Ascending aorta (tissue), 2 donors: ENCODE data around the gene GMPPB. TPM values are rescaled to one million over a fixed set of nuclear protein-coding genes. Genes with fewer than 3 reads are reported as not detected.
"Not testable (repeated sequence)": the region's sequence is repeated elsewhere in the genome, so short reads cannot be mapped to it uniquely, and the experiment has no call there.

Experiments used
- DNase-seq, 2 donors: peaks; one replicate each; pipeline ENCODE4 v3.0.0-alpha.2; 2019; ENCODE audit warnings: low spot score in 2 of 2
- H3K27ac ChIP-seq, 2 donors: fragments of 200-600 bp; sonication (generic); one replicate each; pipeline ENCODE4 v1.5.1; 2016 to 2017; ENCODE audit warnings: mild to moderate bottlenecking in 1 of 2
- H3K27me3 ChIP-seq: fragments of 200-600 bp; sonication (generic); one replicate; pipeline ENCODE4 v1.5.1; 2017
- H3K36me3 ChIP-seq, 2 donors: fragments of 200-600 bp; sonication (generic); one replicate each; pipeline ENCODE4 v1.5.1; 2016
- H3K4me1 ChIP-seq, 2 donors: fragments of 200-600 bp; sonication (generic); one replicate each; pipeline ENCODE4 v1.5.1; 2016 to 2017; ENCODE audit warnings: mild to moderate bottlenecking in 1 of 2
- H3K4me3 ChIP-seq, 2 donors: fragments of 200-600 bp; sonication (generic); one replicate each; pipeline ENCODE4 v1.5.1; 2016 to 2017; ENCODE audit warnings: mild to moderate bottlenecking in 1 of 2
- H3K9me3 ChIP-seq, 2 donors: fragments of 200-600 bp; sonication (generic); one replicate each; pipeline ENCODE4 v1.5.1; 2016
- intact Hi-C: fragments of 100-400 bp; cut with DNase I; formaldehyde crosslinking; loops from one replicate; pipeline ENCODE4 v1.15.1; 2023
- total RNA-seq: library from RNA; depleted of rRNA; stranded (reverse); fragments of >200 nt; gene quantifications from one replicate; pipeline ENCODE4 v1.1.0, GENCODE V29; 2016
- TF ChIP-seq, protein P1 (sequence below), 3 experiments: fragments of 200-600 bp in 2 of 3; fragments of 450-650 bp in 1 of 3; sonication (generic) in 2 of 3; IDR thresholded peaks; one replicate each; pipeline ENCODE4 v1.5.1; 2016 to 2019; ENCODE audit warnings: antibody characterized with exemption in 3 of 3, mild to moderate bottlenecking in 1 of 3, moderate library complexity in 1 of 3

Gene GMPPB
- total RNA-seq, 1 donor from 2014 or later, result 16.4 TPM

DNA sequence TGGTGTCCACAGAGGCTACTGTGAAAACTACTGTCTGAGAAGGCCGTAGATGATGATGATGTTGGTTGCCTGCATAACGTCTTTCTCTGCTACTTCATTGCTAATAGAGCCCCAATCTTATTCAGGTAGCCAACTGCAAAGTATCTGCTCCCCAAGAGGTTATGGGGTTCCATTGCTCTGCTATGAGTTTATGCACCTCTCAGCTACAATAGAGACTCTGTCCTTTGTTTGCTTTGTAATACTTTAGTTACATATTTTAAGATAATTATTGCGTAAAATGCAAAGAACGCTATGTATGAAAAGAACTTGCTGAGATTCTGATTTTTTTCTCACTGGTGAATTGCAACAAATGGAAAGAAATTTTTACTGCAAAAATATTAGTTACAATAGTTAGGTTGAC, 27.8 kb upstream of the GMPPB start:
- Histone ChIP-seq H3K4me1 (peaks cover 0 to 2% of the 10 kb centered on the region in 2 donors), H3K9me3 (no peaks in the 10 kb centered on the region), H3K36me3 (peaks cover 0 to 12% of the 10 kb centered on the region in 2 donors), H3K27me3 (no peaks in the 10 kb centered on the region), H3K4me3 (no peak overlapping the region), H3K27ac (no peak overlapping the region)
- intact Hi-C loops, result no loop called here
- DNase-seq, result no peak
- TF ChIP-seq, protein P1, sequence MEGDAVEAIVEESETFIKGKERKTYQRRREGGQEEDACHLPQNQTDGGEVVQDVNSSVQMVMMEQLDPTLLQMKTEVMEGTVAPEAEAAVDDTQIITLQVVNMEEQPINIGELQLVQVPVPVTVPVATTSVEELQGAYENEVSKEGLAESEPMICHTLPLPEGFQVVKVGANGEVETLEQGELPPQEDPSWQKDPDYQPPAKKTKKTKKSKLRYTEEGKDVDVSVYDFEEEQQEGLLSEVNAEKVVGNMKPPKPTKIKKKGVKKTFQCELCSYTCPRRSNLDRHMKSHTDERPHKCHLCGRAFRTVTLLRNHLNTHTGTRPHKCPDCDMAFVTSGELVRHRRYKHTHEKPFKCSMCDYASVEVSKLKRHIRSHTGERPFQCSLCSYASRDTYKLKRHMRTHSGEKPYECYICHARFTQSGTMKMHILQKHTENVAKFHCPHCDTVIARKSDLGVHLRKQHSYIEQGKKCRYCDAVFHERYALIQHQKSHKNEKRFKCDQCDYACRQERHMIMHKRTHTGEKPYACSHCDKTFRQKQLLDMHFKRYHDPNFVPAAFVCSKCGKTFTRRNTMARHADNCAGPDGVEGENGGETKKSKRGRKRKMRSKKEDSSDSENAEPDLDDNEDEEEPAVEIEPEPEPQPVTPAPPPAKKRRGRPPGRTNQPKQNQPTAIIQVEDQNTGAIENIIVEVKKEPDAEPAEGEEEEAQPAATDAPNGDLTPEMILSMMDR (IDR thresholded peaks at IDR 0.05), result no peak

DNA sequence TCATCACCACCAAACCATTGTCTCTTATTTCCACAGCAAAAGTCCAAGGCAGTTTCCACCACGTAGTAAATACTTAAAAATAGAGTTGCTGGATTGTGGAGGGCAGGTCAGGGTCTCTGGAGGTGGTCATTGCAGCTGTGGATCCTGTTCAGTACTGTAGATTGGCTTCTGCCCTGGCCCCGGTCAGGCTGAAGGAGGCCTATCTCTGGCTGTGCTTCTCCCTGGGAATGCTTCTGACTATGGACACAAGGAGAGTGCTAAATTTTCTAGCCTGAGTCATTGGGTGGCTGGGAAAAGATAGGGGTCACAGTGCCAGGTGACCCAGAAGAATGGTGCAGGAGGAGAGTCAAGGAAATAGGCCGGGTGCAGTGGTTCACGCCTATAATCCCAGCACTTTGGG, 26.3 kb upstream of the GMPPB start:
- intact Hi-C loops, result no loop called here
- Histone ChIP-seq H3K27me3 (no peaks in the 10 kb centered on the region), H3K9me3 (no peaks in the 10 kb centered on the region), H3K4me1 (peaks cover 0 to 2% of the 10 kb centered on the region in 2 donors), H3K4me3 (no peak overlapping the region), H3K36me3 (peaks cover 0 to 18% of the 10 kb centered on the region in 2 donors), H3K27ac (no peak overlapping the region)
- DNase-seq, result no peak
- TF ChIP-seq, protein P1 (IDR thresholded peaks at IDR 0.05), result no peak

DNA sequence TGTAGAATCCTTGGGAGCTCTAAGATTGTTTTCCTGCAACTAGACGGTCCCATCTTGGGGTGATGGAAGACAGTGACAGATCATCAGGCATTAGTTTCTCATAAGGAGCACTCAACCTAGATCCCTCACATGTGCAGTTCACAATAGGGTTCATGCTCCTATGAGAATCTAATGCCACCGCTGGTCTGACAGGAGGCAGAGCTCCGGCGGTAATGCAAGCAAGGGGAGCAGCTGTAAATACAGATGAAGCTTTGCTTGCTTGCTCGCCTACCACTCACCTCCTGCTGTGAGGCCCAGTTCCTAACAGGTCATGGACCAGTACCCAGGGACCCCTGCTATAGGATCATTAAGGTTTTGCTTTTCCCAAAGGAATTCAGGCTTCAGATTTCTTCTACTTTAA, 25.1 kb upstream of the GMPPB start:
- H3K4me3 ChIP-seq, H3K4me1 ChIP-seq, H3K27ac ChIP-seq, DNase-seq, intact Hi-C loops, H3K27me3 ChIP-seq, H3K9me3 ChIP-seq: not testable (repeated sequence)
- H3K36me3 ChIP-seq, result peaks cover 3 to 18% of the 10 kb centered on the region in 2 donors

DNA sequence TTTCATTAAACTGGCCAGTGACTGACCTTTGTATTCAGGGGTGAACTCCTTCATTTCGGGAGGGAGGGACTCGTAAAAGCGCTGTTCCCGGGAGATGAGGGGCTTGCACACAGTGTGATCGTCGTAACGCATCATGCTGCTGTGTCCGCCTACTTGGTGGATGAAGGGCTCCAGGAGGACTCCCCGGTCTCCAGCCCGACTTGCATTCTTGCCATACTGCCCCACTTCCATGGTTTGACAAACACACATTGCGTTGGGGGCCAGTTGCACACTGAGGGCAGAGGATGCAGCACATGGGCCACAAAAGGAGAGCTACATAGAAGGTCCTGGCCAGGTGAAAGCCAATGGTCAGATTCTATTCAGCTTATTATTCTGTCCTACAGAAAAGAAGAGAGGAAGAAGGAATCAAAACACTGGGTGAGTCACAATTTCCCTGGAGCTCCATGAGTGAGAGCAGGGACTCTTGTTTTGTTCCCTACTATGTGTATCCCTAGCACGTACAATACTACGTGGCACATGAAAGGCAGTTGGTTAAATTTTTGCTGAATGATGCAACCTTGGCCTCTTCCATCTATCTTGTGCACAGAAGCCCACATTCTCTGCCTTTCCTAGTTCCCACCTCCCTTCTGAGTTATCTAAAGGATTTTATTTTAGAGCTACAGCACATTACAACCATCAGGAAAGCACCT, 24.2 kb upstream of the GMPPB start:
- H3K9me3 ChIP-seq, result no peaks in the 10 kb centered on the region
- TF ChIP-seq, protein P1 (IDR thresholded peaks at IDR 0.05), result no peak
- no peak overlapping the region for H3K4me3 ChIP-seq
- no peaks in the 10 kb centered on the region for H3K27me3 ChIP-seq
- H3K36me3 ChIP-seq, result peaks cover 3 to 18% of the 10 kb centered on the region in 2 donors
- DNase-seq, result no peak
- no peak overlapping the region for H3K27ac ChIP-seq
- intact Hi-C loops, result no loop called here
- H3K4me1 ChIP-seq, result no peaks in the 10 kb centered on the region

DNA sequence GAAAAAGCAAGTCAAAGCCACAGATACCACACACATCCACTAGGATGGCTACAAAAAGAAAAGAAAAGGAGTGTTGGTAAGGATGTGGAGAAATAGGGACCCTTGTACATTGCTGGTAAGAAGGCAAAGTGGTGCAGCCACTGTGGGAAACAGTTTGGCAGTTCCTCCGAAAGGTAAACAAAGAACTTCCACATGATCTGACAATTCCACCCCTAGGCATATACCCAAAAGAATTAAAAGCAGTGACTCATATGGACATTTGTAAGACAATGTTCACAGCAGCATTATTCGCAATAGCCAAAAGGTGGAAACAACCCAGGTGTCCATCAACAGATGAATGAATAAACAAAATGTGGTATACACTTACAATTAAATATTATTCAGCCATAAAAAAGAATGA, 22.2 kb upstream of the GMPPB start:
- intact Hi-C loops, result no loop called here
- Histone ChIP-seq H3K27ac (no peak overlapping the region), H3K36me3 (peaks cover 3 to 18% of the 10 kb centered on the region in 2 donors), H3K4me1 (no peaks in the 10 kb centered on the region), H3K4me3 (no peak overlapping the region), H3K27me3 (no peaks in the 10 kb centered on the region), H3K9me3 (no peaks in the 10 kb centered on the region)
- TF ChIP-seq, protein P1 (IDR thresholded peaks at IDR 0.05), result no peak
- DNase-seq, result no peak

DNA sequence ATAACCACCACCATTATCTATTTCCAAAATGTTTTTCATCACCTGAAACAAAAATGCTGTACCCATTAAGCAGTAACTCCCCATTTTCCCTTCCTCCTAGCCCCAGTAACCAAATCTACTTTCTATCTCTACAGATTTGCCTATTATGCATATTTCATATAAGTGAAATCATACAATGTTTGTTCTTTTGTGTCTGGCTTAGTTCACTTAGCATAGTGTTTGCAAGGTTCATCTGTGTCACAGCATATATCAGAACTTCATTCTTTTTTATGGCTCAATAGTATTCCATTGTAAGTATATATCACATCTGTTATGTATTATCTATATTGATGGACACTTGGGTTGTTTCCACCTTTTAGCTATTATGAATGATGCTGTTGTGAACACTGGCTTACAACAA, 16.7 kb upstream of the GMPPB start:
- DNase-seq, result no peak
- H3K36me3 ChIP-seq, result peaks cover 26 to 31% of the 10 kb centered on the region in 2 donors
- H3K27ac ChIP-seq, result no peak overlapping the region
- H3K9me3 ChIP-seq, result no peaks in the 10 kb centered on the region
- intact Hi-C loops, result no loop called here
- no peak overlapping the region for H3K4me3 ChIP-seq
- no peaks in the 10 kb centered on the region for H3K27me3 ChIP-seq
- TF ChIP-seq, protein P1 (IDR thresholded peaks at IDR 0.05), result no peak
- no peaks in the 10 kb centered on the region for H3K4me1 ChIP-seq
